ENCODE results near the gene STK24.
A peak's percentile ranks its signal among the peaks of the same experiment; 100 is the strongest.

The STK24 gene

DNA sequence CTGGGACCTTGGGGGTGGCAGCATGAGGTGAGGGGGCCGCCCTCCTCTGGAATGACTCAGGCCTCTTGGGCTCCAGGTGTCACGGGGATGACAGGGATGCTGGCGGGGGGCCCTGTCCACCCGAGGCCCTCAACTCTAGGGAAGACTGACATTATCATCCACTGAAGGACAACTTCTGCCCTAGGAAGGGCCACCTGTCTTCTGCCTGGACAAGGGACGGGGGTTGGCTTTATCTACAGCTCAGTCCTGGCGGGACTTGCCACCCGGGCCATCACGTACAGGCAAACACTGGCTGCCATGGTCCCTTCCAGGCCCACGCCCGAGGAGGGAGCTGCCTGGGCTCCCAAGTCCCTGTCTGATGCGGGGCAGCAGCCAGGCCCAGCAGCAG is 130.7 kb downstream of the STK24 start:
- DNase-seq: no peak

DNA sequence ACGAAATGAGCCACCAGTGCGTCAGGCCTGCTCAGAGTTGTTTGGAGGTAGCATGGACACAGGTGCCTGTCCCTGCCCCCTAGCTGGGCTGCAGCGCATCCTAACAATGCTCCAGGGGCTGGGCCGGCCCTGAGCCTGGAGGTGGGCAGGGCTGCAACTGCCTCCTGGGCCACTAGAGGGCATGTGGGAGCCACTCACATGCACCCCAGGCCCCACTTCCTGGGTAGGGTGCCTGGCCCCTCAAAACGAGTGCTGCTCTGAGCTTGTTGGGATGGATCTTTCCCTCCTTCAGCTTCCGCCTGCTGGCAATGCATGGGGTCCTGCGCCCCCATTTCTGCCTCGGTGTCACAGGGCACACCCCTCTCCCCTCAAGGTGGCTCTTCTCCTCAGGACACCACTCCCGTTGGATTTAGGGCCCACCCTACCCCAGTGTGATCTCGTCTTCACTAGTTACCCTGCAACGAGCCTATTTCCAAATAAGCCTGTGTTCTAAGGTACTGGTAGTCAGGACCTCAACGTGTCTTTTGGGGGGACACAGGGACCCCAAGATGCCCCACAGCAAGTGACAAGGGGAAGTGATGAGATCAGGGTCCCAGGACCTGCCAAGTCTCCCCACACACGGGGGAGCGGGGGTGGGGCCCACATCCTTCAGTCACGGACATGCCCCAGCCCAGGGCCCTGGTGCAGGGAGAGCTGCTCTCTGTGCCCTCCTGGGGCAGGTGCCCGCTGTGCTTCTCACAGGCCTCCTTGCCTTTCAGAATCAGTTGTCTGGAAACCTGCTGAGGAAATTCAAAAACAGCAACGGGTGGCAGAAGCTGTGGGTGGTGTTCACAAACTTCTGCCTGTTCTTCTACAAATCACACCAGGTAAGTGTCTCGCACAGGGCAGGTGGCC is 131.3 kb downstream of the STK24 start:
- peak; percentile 79 for DNase-seq

DNA sequence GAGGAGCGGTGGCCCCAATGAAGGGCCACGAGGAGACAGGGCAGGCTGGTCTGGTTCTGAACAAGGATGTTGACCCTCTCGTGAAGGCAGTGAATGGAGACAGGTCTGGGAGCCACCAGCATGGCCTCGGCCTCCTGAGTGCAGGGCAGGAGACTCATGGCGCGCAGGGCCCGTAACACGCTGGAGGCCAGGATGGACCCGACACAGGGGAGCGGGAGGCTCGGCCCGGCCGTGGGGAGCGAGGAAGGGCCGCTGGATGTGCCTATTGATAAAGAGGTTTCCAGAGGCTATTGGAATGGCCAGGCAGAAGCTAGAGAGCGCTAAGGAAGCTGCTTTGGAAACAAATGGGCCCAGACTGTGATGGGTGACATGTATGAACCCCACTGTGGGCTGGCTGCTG is 132.5 kb downstream of the STK24 start:
- DNase-seq: no peak

DNA sequence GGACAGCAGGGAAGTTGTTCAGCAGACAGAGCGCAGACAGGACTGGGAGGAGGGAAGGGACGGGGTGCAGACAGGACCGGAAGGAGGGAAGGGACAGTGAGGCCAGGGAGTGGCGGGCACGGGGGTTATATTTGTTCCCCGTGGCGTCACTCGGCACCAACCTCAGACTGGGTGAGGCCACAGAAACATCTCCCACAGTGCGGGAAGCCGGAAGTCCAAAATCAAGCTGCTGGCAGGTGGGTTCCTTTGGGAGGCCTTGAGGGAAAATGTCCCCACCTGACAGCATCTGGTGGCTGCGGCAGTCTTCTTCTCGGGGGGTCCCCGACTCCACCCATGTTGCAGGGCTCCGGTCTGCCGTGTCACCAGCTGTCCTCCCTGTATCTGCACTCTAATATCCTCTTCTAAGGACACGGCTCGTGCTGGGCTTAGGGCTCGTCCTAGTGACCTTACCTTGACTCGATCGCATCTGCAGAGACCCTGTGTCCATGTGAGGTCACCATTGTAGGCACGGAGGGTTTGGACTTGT is 133.0 kb downstream of the STK24 start:
- no peak for DNase-seq

DNA sequence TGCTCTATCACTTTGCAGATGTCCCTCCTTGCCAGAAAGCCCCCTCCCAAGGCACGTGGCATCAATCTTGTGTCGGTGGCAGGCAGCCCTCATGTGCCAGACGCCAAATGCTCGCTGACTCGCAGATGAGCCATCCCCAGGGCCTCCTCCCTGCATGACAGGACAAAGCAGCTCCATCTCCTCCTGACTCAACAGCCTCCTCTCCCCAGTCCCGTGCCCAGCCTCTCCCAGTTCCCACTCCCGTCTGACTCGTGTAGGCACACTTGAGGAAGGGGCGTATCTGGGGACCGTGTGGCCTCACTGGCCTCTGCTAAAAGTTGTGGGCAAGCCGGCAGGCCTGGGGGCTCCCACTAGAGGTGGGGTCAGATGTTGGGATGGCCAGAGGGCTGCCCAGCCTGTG is 133.6 kb downstream of the STK24 start:
- no peak for DNase-seq

DNA sequence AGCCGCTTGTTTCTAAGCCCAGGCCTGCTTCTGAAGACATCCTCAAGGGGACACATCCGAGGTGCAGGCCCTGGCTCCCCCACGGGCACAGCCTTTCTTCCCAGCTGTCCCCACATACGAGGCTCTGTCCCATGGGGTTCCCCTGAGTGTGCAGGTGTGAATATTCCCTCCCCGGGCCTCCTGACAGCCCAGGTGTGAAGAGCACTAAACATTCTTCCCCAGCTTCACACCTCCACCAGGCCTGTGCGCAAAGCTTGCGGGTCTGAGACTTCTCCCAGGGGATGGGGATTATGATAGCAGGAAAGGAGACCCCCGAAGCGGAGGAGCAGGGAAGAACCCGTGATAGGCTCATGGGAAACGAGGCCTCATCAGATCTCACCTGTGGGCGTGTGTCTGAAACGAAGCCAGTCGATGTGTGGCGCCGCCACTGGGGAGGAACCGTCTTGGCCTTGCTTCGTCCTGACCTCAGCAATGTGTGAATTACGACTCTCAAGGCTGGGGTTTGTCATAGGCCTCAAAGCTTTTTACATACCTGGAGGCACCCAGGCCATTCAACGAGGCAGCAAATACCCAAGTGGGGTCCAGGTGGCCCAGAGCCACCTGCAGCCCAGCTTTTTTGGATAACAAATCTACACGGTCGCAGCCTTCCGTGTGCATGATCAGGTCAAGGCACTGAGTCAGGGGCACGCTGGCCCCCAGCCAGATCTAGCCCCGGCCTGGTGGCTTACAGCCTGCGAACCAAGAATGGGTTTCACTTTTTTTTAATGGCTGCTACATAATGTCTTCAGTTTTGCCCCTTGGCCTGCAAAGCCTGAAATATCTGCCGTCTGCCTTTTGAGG is 134.3 kb downstream of the STK24 start:
- no peak for DNase-seq

DNA sequence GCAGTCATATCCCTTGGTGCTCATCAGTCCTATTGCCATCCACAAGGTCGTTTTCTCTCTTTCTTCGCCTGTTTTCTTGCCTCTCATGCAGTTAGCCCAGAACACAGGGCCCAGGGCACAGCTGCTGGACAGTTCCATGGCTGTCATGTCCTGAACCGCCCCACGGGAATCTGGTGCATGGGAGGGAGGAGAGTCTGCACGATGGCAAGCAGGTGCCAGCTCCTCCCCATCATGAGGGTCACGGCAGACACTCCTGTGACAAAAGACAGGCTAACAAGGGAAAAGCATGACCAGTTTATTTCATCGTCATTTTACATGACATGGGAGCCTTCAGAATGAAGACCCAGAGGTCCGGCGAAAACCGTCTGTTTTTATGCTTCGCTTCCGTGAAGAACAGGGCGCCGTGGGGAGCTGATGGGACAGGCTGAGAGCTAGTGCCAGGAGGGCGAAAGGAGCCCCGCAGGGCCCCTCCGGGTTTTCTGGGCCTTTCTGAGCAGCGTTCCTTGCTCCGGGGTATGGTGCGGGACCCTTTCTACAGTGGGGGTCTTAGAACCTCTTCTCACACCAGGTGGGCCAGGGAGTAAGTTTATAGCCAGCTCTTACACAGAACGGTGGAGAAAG is 135.7 kb downstream of the STK24 start:
- DNase-seq: no peak

DNA sequence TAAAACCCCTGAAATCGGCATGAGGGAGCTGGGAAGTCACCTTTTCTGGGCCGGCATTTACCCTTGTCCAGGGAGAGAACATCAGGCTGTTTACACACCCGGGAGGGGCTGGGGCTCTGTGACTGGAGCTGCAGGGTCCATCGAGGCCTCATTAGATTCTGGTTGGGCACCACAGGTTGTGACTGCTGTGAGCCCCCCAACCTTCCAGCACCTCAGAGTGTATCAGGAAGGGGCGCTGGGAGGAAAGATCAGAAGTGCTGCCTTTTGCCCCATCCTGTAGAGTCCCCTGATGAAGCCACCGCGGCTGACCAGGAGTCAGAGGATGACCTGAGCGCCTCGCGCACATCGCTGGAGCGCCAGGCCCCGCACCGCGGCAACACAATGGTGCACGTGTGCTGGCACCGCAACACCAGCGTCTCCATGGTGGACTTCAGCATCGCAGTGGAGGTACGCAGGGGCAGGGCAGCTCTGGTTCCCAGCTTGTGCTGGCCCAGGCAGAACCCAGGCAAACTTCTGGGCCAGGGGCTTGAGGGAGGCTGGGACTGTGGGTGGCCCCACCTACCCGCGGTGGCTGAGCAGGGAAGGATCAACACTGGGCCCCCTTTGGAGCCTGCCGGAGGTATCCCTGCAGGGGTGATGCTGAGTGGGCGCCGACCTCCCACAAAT is 136.4 kb downstream of the STK24 start:
- DNase-seq: no peak

DNA sequence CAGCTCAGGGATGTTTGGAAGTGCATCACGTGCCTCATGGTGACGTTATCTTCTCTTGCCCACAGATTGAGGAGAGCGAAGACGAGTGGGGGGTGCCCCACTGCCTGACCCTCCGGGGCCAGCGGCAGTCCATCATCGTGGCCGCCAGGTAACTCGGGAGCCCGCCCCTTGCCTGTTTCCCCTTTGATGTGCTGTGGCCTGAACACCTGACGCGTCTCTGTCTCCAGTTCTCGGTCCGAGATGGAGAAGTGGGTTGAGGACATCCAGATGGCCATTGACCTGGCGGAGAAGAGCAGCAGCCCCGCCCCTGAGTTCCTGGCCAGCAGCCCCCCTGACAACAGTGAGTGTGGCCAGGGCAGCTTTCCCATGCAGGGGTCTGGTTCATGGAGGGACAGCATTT is 137.0 kb downstream of the STK24 start:
- DNase-seq: no peak

DNA sequence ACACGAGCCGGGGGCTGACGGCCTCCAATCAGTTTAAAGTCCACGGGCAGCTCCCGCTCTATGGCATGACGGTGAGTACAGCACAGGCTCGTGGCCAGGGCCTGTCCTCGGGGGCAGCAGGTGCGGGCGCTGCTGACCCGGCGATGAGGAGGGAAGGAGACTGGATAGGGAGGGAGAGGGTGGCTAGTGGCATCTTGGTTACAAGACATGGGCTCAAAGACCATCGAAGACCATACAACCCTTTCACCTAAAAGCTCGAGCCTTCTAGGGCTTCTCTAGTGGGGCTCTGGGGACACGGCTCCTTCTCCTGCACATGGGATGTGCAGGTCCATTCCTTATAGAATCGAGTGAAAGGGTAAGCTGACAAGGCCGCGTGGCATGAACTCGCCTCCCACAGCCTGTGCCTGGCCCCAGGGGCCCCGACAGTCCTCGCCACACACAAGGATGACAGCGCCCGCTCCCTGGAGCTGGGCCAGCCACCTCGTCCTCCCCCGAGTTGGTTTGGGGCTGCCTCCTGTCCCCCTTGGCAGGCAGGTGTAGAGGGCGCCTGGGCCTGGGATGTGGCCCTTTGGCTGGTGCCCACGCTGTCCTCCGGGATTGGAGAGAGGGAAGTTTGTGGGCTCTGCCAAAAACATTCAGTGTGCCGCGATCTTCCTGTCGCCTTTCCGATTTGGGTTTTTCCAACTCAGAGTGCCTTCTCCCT is 137.6 kb downstream of the STK24 start:
- DNase-seq: no peak

DNA sequence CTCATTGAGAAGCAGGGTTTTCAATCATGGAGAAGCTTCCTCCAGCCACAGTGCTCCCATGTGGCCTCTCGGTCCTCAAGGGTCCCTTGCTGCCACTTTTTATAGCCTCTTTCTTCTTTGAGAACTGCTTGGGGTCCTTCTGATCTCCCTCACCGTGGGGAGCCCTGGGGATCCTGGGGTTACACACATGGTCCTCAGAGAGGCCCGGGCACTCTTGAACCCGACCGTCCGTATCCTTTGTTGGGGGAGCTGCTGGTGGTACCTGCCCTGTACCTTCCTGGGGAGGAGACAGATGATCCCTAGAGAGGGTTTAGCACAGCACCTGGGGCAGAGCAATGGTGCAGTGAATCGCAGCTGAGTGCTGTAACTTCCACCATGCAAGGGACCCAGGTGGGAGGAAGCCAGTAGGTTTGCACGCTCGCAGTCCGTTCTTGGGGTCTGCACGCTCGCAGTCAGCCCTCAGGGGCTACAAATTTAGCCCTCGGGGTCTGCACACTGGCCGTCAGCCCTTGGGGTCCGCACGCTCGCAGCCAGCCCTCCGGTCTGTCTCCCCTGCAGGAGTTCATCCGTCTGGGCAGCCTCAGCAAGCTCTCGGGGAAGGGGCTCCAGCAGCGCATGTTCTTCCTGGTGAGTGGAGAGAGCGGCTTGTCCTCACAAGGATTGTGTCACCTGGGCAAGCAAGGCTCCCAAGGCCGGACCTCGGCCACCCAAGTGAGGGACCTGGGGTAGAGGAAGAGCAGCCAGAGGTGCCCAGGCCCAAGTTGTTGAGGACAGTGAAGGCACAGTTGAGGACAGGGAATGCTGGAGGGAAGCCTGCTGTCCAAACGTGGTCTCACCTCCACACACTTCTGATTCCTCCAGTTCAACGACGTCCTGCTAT is 138.4 kb downstream of the STK24 start:
- DNase-seq: no peak

DNA sequence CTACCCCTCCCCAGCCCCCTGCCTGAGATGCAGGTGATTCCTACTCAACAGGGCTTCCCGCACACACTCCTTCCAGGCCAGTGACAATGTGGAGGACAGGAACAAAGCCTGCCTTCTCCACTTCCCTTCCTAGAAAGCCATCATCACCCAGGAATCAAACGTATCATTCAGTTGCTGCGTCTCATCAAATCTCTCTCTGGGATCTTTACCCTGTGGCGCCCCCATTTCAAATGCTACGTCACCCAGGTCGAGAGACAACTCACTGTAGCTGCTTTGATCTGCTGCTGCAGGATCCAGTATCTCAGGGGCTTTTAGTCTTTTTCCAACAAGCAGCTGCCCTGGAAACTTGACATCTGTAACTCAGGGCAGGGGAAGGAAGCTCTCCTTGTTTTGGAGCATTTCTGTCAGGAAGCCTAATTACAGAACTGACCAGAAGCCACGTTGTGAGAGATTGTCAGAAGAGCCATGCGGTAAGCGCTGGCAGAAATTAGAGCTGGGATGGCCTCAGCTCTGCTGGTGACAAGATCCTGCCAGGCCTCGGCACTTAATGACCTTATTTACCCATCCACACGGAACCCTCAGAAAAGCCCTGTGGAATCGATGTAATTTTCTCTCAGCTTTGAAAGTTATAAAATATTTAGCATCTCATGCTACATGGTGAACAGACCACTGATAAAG is 140.5 kb downstream of the STK24 start:
- DNase-seq: no peak

DNA sequence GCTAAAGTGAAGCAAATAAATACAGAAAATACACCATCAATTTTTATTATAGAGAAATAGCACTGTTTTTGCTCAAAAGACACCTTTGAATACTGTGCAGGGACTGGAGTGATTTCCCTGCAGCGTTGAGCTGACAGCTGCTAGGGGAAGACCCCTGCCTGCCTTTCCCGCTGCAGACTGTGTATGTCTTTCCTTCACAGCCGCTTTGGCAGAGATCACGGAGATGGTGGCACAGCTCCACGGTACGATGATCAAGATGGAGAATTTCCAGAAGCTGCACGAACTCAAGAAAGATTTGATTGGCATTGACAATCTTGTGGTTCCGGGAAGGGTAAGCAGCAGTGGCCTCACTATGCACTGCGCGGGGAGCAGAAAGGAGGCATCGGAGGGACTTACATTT is 141.5 kb downstream of the STK24 start:
- DNase-seq: no peak

DNA sequence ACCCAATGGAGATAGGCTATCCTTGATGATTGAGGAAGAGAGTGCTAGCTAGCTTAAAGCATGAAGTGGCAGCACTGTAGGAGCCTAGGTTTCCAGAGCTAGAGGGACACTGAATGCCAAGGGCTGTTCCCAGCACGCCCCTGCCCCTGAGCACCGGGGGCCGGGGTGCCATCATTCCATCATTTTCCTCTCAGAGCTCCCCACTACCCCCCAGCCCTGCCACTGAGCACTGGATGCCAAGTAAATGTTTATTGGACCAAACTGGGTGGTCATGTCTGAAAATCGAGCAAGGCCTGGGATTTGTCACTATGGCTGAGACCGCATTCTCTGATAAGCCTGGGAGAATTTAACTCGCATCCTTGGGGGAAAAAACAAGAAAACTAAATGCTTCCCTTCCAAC is 142.8 kb downstream of the STK24 start:
- no peak for DNase-seq

DNA sequence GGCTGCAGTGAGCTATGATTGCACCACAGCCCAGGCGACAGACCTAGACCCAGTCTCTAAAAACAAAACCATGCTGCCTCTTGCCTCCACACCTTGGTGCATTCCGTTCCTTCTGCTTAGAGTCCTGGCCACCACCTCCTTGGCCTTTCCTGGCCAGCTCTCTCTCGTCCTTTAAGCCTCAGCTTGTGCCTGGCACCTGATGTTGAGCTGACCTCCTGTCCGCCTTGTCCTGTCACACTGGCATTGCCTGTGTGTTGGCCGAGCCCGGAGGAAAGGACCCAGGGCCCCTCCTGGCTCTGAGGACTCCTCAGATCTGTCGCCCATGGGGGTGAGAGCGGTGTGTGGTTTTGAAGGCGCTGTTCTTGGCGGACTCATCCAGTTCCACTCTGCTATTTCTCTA is 143.3 kb downstream of the STK24 start:
- DNase-seq: no peak

DNA sequence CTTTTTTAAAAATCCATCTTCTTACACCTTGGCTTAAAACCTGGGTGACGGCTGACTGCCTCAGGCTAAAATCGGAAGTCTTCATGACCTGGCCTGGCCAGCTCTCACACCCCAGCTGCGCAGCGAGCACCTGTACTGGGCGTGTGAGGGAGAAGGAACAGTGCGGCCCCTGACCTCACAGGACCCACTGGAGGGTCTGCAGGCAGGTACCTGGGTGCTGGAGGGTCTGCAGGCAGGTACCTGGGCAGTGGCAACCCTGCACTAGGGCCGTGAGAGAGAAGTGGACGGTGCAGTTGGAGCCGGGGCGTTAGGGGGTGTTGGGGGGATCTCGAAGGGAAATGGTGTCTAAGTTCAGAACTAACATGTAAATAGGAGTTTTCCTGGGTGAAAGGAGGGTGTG is 144.3 kb downstream of the STK24 start:
- no peak for DNase-seq

DNA sequence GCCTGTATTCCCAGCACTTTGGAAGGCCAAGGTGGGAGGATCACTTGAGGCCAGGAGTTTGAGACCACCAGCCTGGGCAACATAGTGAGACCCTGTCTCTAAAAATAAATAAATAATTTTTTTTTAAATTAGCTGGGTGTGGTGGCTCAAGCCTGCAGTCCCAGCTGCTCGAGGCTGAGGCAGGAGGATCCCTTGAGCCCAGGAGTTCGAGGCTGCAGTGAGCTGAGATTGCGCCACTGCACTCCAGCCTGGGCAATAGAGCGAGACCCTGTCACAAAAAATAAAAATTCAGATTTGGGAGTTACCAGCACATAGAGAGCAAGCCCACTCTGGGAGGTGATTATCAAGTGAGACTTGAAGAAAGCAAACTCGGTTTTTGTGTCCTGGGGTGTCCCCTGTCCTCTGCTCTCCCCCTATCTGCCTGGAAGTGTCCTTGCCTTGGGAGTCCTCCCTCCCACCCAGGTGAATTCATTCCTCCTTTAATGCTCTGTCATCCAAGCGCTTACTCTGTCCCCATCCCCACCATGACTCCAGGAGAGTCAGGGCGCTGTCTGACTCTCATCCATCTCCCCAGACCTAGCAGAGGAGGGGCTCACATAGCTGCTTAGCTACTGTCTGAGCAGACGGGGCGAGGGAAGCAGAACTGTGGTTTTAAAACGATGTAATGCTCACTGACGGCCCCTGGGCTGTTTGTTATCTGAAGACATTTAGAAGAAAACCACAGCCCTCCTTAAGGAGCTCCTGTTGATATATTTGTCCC is 146.8 kb downstream of the STK24 start:
- no peak for DNase-seq

DNA sequence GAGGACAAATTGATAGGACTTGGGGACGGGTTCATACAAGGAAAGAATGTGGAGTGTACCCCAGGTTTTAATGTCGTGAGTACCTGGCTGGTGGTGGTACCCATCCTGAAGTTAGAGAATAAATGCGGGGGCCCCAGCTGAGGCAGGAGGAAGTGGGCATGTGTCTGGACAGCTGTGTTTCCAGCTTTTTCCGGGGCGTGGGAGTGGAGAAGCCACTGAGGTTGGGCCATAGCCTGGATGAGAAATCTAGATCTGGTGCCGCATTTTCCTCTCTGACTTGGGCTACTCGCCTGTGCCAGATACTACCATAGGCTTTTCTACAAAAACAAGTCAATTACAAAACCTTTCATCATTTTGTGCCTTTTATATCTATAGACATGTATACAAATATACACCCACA is 147.4 kb downstream of the STK24 start:
- no peak for DNase-seq

DNA sequence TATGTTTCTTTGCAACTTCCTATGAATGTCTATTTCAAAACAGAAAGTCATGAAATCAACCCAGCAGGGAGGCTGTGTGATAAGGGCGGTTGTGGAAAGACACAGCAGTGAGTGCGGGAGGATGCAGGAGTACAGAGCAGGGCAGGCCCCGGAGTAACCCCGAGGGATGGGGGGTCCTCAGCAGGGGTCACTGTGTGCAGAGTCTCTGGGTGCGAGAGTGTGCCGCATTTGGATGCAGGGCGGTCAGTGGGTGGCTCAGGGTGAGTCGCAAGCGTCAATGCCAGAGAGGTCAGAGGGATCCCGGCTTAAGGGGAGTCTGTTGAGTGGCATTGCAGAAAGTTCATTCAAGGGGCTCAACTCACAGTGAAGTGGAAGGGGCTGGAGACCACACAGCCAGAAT is 147.8 kb downstream of the STK24 start:
- DNase-seq: peak; percentile 11

All from activated CD4-positive, CD25-positive, alpha-beta regulatory T cell treated with anti-CD3 and anti-CD28 coated beads, Interleukin-2, amount 50 U/mL, for 72 hours (primary cell).